ENCODE measurements around the gene OR7E24. TPM values are rescaled to one million over a fixed set of nuclear protein-coding genes. Genes with fewer than 3 reads are reported as not detected.
"Not testable (repeated sequence)": the region's sequence is repeated elsewhere in the genome, so short reads cannot be mapped to it uniquely, and the experiment has no call there.

The OR7E24 gene
- not detected for total RNA-seq
- total RNA-seq (2013) = not detected
- total RNA-seq = 0 reads per million in 29 experiments

DNA sequence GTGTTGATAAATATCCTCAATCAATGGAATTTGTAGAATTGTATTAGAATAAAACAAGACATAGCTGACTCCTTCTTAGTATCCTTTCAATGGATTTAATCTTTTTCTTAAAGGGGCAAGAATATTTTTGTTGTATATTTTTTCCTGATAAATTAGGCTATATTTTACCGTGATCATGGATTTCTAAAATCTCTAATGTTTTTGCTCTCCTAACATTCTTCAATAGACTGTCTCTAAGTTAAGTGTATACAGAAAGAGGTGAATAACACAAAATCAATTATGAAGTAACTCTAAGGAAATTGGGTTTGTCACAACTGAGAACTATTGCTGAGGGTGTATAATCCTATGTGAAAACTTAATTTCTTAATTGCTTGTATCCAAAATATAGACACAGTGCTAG is at the start of gene OR7E24:
OR7E24 (plus strand) TSS at position 301 of the 400 bp plus-strand sequence. CDS start 114 bp downstream, outside the sequence.
- no peak for ATAC-seq (replicated peaks in 1 of 4)
- Mint-ChIP-seq H3K4me1 (no peaks in the 10 kb centered on the region), H3K27me3 (peaks cover 3 to 28% of the 10 kb centered on the region in 2 donors), H3K4me3 (no peak within 1 kb of the TSS), H3K27ac (no peak within 1 kb of the TSS), H3K9me3 (peaks cover 3 to 10% (median 3%) of the 10 kb centered on the region in 3 donors), H3K36me3 (no peaks in the 10 kb centered on the region)
- Histone ChIP-seq H3K9me3 (no peaks in the 10 kb centered on the region), H3K27ac (ENCODE audit: low read length) (no peak within 1 kb of the TSS), H3K4me1 (ENCODE audit: control insufficient read depth in 1 of 2, extremely low read depth in 1 of 2, insufficient read depth in 2 of 2, low read length in 2 of 2) (no peaks in the 10 kb centered on the region), H3K36me3 (ENCODE audit: control insufficient read depth in 2 of 2, extremely low read depth in 1 of 2, insufficient read depth in 1 of 2, low read length in 1 of 2) (no peaks in the 10 kb centered on the region), H3K27me3 (replicated peaks in 1 of 2; ENCODE audit: control insufficient read depth in 2 of 2, extremely low read depth in 1 of 2, insufficient read depth in 2 of 2, low read length in 1 of 2) (peaks cover 0 to 8% of the 10 kb centered on the region in 2 experiments), H3K4me3 (ENCODE audit: control insufficient read depth in 1 of 2, extremely low read depth in 1 of 2, low read length in 1 of 2) (no peak within 1 kb of the TSS)
- ChIA-PET CTCF (no interaction called here), POLR2A (no interaction called here)
- WGBS (ENCODE audit: insufficient coverage) = no CpG with 5 or more reads among the region's 1 CpG
- no peak for DNase-seq

DNA sequence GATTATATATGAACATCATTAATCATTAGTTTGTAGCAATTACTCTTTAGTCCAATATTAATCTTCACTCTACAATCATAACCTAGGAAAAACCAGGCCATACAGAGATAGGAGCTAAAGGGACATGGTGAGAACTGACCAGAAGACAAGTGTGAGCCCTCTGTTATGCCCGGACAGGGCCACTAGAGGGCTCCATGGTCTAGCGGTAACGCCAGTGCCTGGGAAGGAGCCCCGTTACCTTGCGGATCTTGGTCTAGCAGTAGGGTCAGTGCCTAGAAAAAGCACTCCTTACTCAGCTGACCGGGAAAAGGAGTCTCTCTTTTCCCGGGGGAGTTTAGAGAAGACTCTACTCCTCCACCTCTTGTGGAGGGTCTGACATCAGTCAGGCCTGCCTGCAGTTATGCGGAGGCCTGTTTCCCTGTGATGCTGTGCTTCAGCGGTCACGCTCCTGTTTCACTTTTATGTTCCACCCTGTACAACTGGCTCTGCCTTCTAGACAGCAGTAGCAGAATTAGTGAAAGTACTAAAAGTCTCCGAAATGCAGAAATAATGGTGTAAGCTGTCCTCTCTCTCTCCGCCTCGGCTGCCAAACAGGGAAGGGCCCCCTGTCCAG is 45.1 kb upstream of the OR7E24 start:
- CTCF ChIA-PET = interaction anchor here (0.5 to 1.4 kb wide), 3 partner anchors 118 to 594 kb away, joined by 3 to 4 read pairs (median 3); partner anchors contain the start of gene ZNF559 (in 1 of the 2)
- ATAC-seq (replicated peaks in 1 of 4) (peak; percentile 65 to 74 (median 70)), DNase-seq (peak; percentile 5 to 68 (median 49))
- Mint-ChIP-seq H3K27ac (no peak overlapping the region), H3K4me3 (peak overlapping the region; percentile 42 to 53 (median 49)), H3K9me3 (no peaks in the 10 kb centered on the region), H3K4me1 (peaks cover 7% of the 10 kb centered on the region in 3 donors), H3K36me3 (no peaks in the 10 kb centered on the region), H3K27me3 (peaks cover 5 to 11% of the 10 kb centered on the region in 2 donors)
- POLR2A ChIA-PET = no interaction called here
- 50% methylated on average over 9 of the region's 13 CpGs for WGBS (ENCODE audit: insufficient coverage)
- Histone ChIP-seq H3K4me1 (ENCODE audit: control insufficient read depth in 1 of 2, extremely low read depth in 1 of 2, insufficient read depth in 2 of 2, low read length in 2 of 2) (peaks cover 0 to 4% of the 10 kb centered on the region in 2 experiments), H3K9me3 (no peaks in the 10 kb centered on the region), H3K36me3 (ENCODE audit: control insufficient read depth in 2 of 2, extremely low read depth in 1 of 2, insufficient read depth in 1 of 2, low read length in 1 of 2) (no peaks in the 10 kb centered on the region), H3K27ac (ENCODE audit: low read length) (no peak overlapping the region), H3K27me3 (replicated peaks in 1 of 2; ENCODE audit: control insufficient read depth in 2 of 2, extremely low read depth in 1 of 2, insufficient read depth in 2 of 2, low read length in 1 of 2) (peaks cover 0 to 13% of the 10 kb centered on the region in 2 experiments), H3K4me3 (ENCODE audit: control insufficient read depth in 1 of 2, extremely low read depth in 1 of 2, low read length in 1 of 2) (peak overlapping the region; percentile 19 to 27)

DNA sequence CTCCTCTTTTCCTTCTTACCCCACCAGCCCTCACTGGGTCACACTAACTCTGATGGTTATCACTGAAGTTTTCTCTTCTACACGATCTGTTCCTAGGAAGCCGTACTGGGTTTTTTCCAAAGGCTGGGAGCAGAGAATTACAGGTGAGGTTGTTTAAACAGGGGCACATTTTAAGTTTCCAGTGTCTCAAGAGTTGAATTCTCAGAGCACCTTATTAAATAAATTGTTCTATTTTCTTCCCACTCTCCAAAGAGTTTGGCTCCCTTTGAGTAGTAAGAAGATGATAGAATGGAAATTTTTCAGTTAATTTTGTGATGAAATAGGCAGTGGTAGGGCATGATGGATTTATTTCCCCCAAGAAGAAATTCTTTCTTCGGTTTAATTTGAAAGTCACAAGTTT is 31.2 kb upstream of the OR7E24 start, which contains the start of gene OR7D4:
OR7D4 (minus strand) TSS at position 101 of the 400 bp plus-strand sequence. CDS start 4,752 bp downstream, outside the sequence.
- Mint-ChIP-seq H3K27ac (no peak within 1 kb of the TSS), H3K4me3 (no peak within 1 kb of the TSS), H3K4me1 (no peaks in the 10 kb centered on the region), H3K27me3 (peaks cover 5 to 10% of the 10 kb centered on the region in 2 donors), H3K9me3 (peaks cover 3 to 11% (median 7%) of the 10 kb centered on the region in 3 donors), H3K36me3 (no peaks in the 10 kb centered on the region)
- no peaks in the 10 kb centered on the region for H3K9me3 ChIP-seq
- no CpG with 5 or more reads among the region's 3 CpGs for WGBS (ENCODE audit: insufficient coverage)
- POLR2A ChIA-PET = no interaction called here
- H3K27me3 ChIP-seq (replicated peaks in 1 of 2; ENCODE audit: control insufficient read depth in 2 of 2, extremely low read depth in 1 of 2, insufficient read depth in 2 of 2, low read length in 1 of 2) = peaks cover 0 to 11% of the 10 kb centered on the region in 2 experiments
- H3K36me3 ChIP-seq (ENCODE audit: control insufficient read depth in 2 of 2, extremely low read depth in 1 of 2, insufficient read depth in 1 of 2, low read length in 1 of 2) = no peaks in the 10 kb centered on the region
- H3K27ac ChIP-seq (ENCODE audit: low read length) = no peak within 1 kb of the TSS
- ATAC-seq (replicated peaks in 1 of 4) (no peak), DNase-seq (no peak)
- H3K4me3 ChIP-seq (ENCODE audit: control insufficient read depth in 1 of 2, extremely low read depth in 1 of 2, low read length in 1 of 2) = no peak within 1 kb of the TSS
- no peaks in the 10 kb centered on the region for H3K4me1 ChIP-seq (ENCODE audit: control insufficient read depth in 1 of 2, extremely low read depth in 1 of 2, insufficient read depth in 2 of 2, low read length in 2 of 2)
- CTCF ChIA-PET = no interaction called here

DNA sequence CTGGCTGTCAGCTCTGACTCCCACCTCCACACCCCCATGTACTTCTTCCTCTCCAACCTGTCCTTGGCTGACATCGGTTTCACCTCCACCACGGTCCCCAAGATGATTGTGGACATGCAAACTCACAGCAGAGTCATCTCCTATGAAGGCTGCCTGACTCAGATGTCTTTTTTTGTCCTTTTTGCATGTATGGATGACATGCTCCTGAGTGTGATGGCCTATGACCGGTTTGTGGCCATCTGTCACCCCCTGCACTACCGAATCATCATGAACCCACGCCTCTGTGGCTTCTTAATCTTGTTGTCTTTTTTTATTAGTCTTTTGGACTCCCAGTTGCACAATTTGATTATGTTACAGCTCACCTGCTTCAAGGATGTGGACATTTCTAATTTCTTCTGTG is 506 bp downstream of the OR7E24 start:
- ChIA-PET POLR2A (no interaction called here), CTCF (no interaction called here)
- Histone ChIP-seq H3K4me3 (ENCODE audit: control insufficient read depth in 1 of 2, extremely low read depth in 1 of 2, low read length in 1 of 2) (no peak overlapping the region), H3K27ac (ENCODE audit: low read length) (no peak overlapping the region), H3K9me3 (peaks cover 5% of the 10 kb centered on the region), H3K4me1 (ENCODE audit: control insufficient read depth in 1 of 2, extremely low read depth in 1 of 2, insufficient read depth in 2 of 2, low read length in 2 of 2) (no peaks in the 10 kb centered on the region), H3K27me3 (replicated peaks in 1 of 2; ENCODE audit: control insufficient read depth in 2 of 2, extremely low read depth in 1 of 2, insufficient read depth in 2 of 2, low read length in 1 of 2) (peaks cover 0 to 8% of the 10 kb centered on the region in 2 experiments), H3K36me3 (ENCODE audit: control insufficient read depth in 2 of 2, extremely low read depth in 1 of 2, insufficient read depth in 1 of 2, low read length in 1 of 2) (no peaks in the 10 kb centered on the region)
- Mint-ChIP-seq H3K36me3 (no peaks in the 10 kb centered on the region), H3K4me1 (no peaks in the 10 kb centered on the region), H3K27me3 (peaks cover 3 to 28% of the 10 kb centered on the region in 2 donors), H3K27ac (no peak overlapping the region), H3K4me3 (no peak overlapping the region), H3K9me3 (peaks cover 3 to 10% (median 4%) of the 10 kb centered on the region in 3 donors)
- no peak for ATAC-seq (replicated peaks in 1 of 4)
- DNase-seq = no peak
- 76% methylated on average over 5 of the region's 5 CpGs for WGBS (ENCODE audit: insufficient coverage)

DNA sequence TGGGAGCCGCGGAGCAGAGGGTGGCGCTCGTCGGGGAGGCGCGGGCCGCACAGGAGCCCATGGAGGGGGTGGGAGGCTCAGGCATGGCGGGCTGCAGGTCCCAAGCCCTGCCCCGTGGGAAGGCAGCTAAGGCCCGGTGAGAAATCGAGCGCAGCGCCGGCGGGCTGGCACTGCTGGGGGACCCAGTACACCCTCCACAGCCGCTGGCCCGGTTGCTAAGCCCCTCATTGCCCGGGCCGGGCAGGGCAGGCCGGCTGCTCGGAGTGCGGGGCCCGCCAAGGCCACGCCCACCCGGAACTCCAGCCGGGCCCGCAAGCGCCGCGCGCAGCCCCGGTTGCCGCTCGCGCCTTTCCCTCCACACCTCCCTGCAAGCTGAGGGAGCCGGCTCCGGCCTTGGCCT is 32.8 kb downstream of the OR7E24 start:
- peaks cover 20 to 44% (median 24%) of the 10 kb centered on the region in 3 donors for H3K9me3 Mint-ChIP-seq

DNA sequence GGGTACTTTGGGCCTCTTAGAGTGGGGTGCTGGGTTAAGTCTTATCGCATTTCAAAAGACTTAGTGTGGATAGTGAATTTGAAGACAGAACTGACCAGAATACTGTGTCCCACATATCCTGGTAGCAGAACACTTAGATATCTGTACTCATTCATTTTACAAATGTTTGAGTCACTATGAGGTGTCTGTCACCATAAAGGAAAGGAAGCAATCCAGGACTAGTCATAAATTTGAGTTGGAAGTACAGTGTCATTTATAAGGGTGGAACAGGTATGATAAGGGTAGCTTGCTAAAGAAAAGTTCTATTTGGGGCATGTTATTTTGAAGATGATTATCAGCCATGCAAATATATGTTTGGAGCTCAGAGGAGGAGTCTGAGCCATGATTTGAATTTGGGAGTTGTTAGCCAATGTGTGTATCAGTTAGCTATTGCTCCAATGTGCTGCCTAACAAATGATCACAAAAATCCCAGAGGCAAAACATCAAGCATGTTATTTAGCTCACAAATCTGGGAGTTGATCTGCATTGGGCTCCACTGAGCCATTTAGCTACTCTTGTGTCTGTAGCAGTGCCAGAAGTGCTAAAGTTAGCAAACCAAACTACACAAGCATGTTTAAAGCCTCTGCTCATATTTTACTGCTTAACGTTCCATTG is 38.6 kb downstream of the OR7E24 start:
- Histone ChIP-seq H3K27ac (ENCODE audit: low read length) (no peak overlapping the region), H3K4me3 (ENCODE audit: control insufficient read depth in 1 of 2, extremely low read depth in 1 of 2, low read length in 1 of 2) (no peak overlapping the region), H3K36me3 (ENCODE audit: control insufficient read depth in 2 of 2, extremely low read depth in 1 of 2, insufficient read depth in 1 of 2, low read length in 1 of 2) (peaks cover 6% of the 10 kb centered on the region in 2 donors), H3K27me3 (replicated peaks in 1 of 2; ENCODE audit: control insufficient read depth in 2 of 2, extremely low read depth in 1 of 2, insufficient read depth in 2 of 2, low read length in 1 of 2) (no peaks in the 10 kb centered on the region), H3K9me3 (peaks cover 28% of the 10 kb centered on the region), H3K4me1 (ENCODE audit: control insufficient read depth in 1 of 2, extremely low read depth in 1 of 2, insufficient read depth in 2 of 2, low read length in 2 of 2) (no peaks in the 10 kb centered on the region)
- ChIA-PET CTCF (no interaction called here), POLR2A (no interaction called here)
- Mint-ChIP-seq H3K9me3 (peaks cover 10 to 51% (median 36%) of the 10 kb centered on the region in 3 donors), H3K4me3 (no peak overlapping the region), H3K4me1 (peaks cover 0 to 2% (median 0%) of the 10 kb centered on the region in 3 donors), H3K27me3 (no peaks in the 10 kb centered on the region), H3K36me3 (peaks cover 51% of the 10 kb centered on the region), H3K27ac (no peak overlapping the region)
- no peak for ATAC-seq (replicated peaks in 1 of 4)
- no CpG with 5 or more reads among the region's 2 CpGs for WGBS (ENCODE audit: insufficient coverage)
- DNase-seq = no peak

More for the DNA sequence above, 32.8 kb downstream of the OR7E24 start:
- WGBS (ENCODE audit: insufficient coverage) = 32% methylated on average over 23 of the region's 38 CpGs
- H3K9me3 ChIP-seq; H3K4me1 Mint-ChIP-seq; H3K36me3 ChIP-seq (ENCODE audit: control insufficient read depth in 2 of 2, extremely low read depth in 1 of 2, insufficient read depth in 1 of 2, low read length in 1 of 2); H3K27ac ChIP-seq (ENCODE audit: low read length); H3K4me1 ChIP-seq (ENCODE audit: control insufficient read depth in 1 of 2, extremely low read depth in 1 of 2, insufficient read depth in 2 of 2, low read length in 2 of 2); POLR2A ChIA-PET; CTCF ChIA-PET: not testable (repeated sequence)
- H3K4me3 ChIP-seq (ENCODE audit: control insufficient read depth in 1 of 2, extremely low read depth in 1 of 2, low read length in 1 of 2) = peak overlapping the region; percentile 4 to 21
- Mint-ChIP-seq H3K27me3 (peaks cover 5 to 11% of the 10 kb centered on the region in 2 donors), H3K36me3 (peaks cover 13% of the 10 kb centered on the region), H3K4me3 (peak overlapping the region; percentile 42 to 71 (median 52)), H3K27ac (peak overlapping the region in 1 of 2 donors; percentile 44)
- DNase-seq (peak in 19 of 35 experiments; percentile 2 to 44 (median 23)), ATAC-seq (replicated peaks in 1 of 4) (peak in 1 of 4 experiments; percentile 44)
- H3K27me3 ChIP-seq (replicated peaks in 1 of 2; ENCODE audit: control insufficient read depth in 2 of 2, extremely low read depth in 1 of 2, insufficient read depth in 2 of 2, low read length in 1 of 2) = peaks cover 0 to 13% of the 10 kb centered on the region in 2 experiments
